AG09309 (cell line): ENCODE measurements around the gene MELK.
A peak's percentile ranks its signal among the peaks of the same experiment; 100 is the strongest.
"Not testable (repeated sequence)": the region's sequence is repeated elsewhere in the genome, so short reads cannot be mapped to it uniquely, and the experiment has no call there.

Experiments used
- DNase-seq: peaks from one replicate; pipeline ENCODE4 v3.0.0-alpha.2; 2010; ENCODE audit warnings: low read depth
- H3K4me3 ChIP-seq: 2 replicates; pipeline ENCODE4 v1.5.1; 2011; ENCODE audit warnings: mild to moderate bottlenecking, low read depth, low read length, moderate library complexity; ENCODE audit not compliant: control insufficient read depth
- CTCF ChIP-seq: IDR thresholded peaks from 2 replicates; pipeline ENCODE4 v1.5.1; 2011; ENCODE audit warnings: mild to moderate bottlenecking, low read depth, low read length, inconsistent platforms; ENCODE audit not compliant: insufficient read depth, control insufficient read depth; ENCODE audit errors: missing control alignments

MELK gene

DNA sequence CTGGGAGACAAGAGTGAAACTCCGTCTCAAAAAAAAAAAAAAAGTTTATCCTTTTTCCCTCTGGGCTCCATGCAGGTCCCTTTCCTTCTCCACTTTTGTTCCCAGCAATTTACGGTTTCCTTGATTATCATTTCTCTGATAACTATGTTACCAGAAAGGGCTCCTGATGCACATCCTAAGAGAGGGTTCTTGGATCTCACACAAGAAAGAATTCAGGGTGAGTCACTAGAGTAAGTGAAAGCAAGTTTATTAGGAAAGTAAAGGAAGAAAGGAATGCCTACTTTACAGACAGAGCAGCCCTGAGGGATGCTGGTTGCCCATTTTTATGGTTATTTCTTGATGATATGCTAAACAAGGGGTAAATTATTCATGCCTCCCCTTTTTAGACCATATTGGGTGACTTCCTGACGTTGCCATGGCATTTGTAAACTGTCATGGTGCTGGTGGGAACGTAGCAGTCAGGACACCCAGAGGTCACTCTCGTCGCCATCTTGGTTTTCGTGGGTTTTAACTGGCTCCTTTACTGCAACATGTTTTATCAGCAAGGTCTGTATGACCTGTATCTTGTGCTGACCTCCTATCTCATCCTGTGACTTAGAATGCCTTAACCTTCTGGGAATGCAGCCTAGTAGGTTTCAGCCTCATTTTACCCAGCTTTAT is 13.5 kb upstream of the MELK start:
- no peak overlapping the region for H3K4me3 ChIP-seq
- DNase-seq, result peak; percentile 16
- TF ChIP-seq CTCF, result no peak

DNA sequence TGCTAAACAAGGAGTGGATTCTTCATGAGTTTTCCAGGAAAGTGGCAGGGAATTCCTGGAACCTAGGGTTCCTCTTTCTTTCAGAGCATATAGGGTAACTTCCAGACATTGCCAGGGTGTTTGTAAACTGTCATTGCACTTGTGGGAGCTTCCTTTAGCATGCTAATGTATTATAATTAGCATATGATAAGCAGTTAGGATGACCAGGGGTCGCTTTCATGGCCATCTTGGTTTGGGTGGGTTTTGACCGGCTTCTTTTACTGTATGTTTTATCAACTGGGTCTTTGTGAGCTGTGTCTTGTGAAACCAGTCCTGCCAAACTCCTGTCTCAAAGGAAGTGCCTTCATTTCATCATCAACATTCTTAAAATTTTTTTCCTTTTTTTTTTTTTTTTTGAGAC is 11.9 kb upstream of the MELK start:
- H3K4me3 ChIP-seq, result no peak overlapping the region
- no peak for DNase-seq
- TF ChIP-seq CTCF, result no peak

- DNase-seq, H3K4me3 ChIP-seq: not testable (repeated sequence)
These were observed 9.9 kb upstream of the MELK start for GRCh38 chr9:36562801-36563200.

GRCh38 chr9:36566813-36567221 is 5.9 kb upstream of the MELK start:
- DNase-seq, result no peak
- H3K4me3 ChIP-seq, result no peak overlapping the region
- no peak for TF ChIP-seq CTCF

GRCh38 chr9:36568681-36569080 is 4.0 kb upstream of the MELK start:
- H3K4me3 ChIP-seq, DNase-seq: not testable (repeated sequence)

- no peak for TF ChIP-seq CTCF
- DNase-seq, result no peak
- H3K4me3 ChIP-seq, result no peak overlapping the region
These were observed 1.4 kb upstream of the MELK start for GRCh38 chr9:36571333-36571732.

DNA sequence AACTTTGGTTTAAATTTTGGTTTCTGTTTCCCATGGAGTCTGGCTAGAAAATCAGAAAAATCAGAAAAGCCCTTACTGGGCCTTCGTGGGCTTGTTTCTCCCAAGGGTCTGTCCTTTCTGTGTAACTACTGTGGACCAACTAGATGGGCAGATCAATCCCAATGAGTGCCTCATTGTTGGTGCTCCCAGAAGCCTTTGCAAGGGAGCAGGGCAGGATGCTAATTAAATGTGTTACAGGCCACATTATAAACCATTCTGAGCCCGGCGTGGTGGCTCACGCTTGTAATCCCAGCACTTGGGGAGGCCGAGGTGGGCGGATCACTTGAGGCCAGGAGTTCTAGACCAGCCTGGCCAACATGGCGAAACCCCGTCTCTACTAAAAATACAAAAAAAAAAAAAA is 1.4 kb downstream of the MELK start:
- H3K4me3 ChIP-seq, result peak overlapping the region; percentile 83
- not testable (repeated sequence) for DNase-seq

DNA sequence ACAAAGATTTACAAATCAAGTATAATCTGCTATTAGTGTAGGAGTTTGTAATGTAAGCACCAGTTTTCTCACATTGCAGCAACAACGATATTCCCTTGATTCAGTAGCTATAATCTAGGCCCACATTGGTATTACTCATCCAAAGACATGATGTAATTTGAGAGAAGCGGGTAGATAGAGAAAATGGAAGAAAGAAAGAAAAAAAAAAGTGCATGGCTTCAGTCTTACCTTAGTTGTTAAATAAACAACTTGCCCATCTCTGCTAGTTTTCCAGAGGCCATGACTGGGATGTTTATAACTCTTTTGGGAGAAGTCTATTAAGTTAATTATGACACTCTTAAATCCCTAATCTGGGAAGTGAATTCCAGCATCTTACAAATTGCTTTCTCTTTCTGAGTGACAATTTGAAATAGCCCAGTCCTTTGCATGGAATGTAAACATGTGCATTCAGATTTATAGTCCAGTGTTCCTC is 2.8 kb downstream of the MELK start:
- TF ChIP-seq CTCF, result no peak
- no peak overlapping the region for H3K4me3 ChIP-seq
- no peak for DNase-seq
